Right kidney (tissue), 9 donors: ENCODE data around the gene GJC2.
A peak's percentile ranks its signal among the peaks of the same experiment; 100 is the strongest.
"Not testable (repeated sequence)": the region's sequence is repeated elsewhere in the genome, so short reads cannot be mapped to it uniquely, and the experiment has no call there.

Source experiments
- DNase-seq: peaks from one replicate; pipeline ENCODE4 v3.0.0-alpha.2; 2016
- long read RNA-seq, 8 donors: transcript quantifications; one replicate each; lab custom pipeline, GENCODE V29; 2026

GJC2 gene
- long read RNA-seq, donor 1, result 0 reads
- long read RNA-seq, donor 2, result 0 reads
- long read RNA-seq, donor 3, result 0 reads
- long read RNA-seq, donor 4, result 0 reads
- long read RNA-seq, donor 5, result 0 reads
- long read RNA-seq, donor 6, partial matches to known transcripts, result 0 of 1 reads
- long read RNA-seq, donor 6, other reads (novel, unspliced or antisense), result 0 of 1 reads
- long read RNA-seq, donor 7, result 0 reads
- long read RNA-seq, donor 8, partial matches to known transcripts, result 0 of 1 reads
- long read RNA-seq, donor 8, other reads (novel, unspliced or antisense), result 0 of 1 reads

DNA sequence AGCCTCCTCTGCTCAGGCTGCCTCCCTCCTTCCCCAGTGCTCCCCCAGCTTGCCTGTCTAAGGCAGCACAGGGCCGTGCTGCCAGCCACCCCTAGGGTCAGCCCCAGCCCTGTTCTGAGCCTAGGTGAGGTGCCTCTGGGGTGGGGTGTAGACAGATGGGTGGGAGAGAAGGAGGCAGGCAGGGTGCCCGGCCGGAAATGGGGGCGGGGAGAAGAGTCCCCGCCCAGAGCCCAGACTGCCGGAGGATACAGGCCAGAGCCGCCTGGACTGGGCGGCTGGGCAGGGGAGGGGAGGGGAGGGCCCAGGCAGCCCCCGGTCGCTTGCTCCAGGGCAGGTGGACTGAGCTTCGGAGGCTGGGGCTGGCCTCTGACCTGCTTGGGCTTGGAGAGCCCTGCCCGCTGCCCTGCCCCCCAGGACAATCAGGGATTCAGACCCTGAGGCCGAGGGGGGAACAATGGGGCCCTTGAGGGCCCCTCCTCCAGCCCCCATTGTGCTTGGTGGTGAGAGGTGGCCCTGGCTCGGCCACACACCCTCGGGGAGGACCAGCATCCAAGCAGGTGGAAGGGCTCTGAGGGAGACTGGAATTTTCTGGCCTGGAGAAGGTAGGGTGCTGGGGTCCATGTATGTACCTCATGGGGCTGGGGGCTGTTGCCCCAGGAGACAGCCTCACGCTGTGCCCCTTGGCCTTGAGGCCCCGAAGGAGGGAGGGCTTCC, at the start of gene GJC2:
GJC2 (plus strand) TSS at position 525 of the 714 bp plus-strand sequence. CDS start 7,829 bp downstream, outside the sequence.
- no peak for DNase-seq

DNA sequence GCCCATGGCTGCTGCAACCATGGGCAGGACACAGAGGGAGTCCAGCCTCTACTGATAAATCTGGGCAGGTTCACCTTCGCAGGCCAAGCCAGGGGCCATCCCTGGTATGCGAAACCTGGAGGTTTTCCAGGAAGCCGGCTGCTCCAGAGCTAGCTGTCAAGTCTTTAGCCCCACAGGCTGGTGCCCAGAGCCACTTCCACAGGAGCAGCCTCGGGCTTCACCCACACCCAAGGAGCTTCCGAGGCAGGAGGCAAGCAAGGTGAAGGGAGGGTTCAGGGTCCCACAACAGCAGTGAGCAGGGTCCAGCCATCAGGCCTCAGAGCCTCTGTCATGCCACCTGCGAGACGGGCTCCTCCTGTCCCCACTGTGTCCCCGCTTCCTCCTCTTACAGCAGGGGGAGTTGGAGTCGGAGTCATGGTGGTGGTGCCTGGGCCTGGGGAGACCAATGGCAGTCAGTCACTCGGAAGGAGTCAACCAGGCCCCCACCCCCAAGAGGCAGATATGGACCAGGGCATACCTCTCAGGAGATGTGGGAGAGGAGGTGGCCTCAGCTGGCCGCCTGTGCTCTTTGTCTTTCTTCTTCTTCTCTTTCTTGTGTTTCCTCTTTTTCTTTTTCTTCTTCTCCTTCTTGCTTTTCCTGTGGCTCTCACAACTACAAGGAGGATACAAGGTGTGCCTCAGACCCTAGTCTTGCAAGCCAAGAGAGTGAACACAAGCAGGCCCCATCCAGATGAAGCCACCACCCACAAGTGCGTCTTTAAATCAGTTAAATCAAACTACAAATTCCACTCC, 48.7 kb upstream of the GJC2 start:
- no peak for DNase-seq

DNA sequence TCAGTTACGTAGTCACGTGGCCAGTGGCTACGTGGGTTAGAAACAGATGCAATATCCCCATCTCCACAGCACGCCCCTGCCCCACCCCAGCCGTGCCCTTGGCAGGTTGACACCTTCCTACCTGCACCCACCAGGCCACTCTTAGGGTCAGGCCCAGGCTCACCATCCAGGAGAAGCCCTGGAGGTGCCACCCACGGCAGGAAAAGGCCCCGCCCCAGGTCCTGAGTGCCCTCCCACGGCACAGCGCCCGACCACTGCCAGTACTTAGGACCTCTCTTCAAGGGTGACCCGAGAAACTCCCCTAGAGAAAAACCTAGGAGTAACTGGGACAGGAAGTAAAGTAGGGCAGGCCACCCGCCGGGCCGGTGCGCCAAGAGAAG, 48.1 kb upstream of the GJC2 start:
- DNase-seq, result no peak

DNA sequence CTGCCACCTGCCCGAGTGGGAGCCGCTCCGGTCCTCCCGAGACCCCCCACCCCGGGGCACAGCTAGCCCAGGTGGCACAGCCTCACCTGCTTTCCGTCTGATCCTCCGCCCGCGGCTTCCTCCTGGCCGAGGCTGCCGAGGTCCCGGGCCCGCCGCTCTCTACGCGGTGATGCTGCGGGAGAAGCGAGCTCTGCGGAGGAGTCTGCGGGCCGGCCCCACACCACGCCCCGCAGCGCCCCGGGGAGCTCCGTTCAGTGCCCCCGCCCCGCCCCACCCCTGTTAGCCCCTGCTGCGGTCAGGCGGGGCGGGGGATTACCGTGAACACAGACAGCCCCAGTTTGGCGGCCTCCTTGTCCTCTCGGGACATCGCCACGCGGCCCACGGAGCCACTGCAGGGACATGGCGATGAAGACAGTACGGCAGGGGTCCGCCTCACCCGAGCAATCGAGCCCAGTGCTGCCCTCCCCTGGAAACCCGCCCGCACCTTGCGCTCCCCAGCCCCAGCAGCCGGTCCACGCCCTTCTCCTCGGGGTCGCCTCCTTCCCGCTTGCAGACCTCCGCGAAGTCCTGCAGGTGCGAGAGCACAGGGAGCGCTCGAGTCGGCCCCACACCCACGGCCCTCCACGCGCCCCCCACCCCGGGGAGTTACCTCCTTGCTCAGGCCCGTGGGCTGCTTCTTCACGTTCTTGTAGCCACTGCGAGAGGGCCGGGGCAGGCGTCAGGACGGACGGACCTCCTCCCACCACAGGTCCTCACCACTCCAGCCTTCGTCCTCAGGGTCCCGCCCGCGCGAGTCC, 47.5 kb upstream of the GJC2 start:
- DNase-seq, result peak; percentile 59

DNA sequence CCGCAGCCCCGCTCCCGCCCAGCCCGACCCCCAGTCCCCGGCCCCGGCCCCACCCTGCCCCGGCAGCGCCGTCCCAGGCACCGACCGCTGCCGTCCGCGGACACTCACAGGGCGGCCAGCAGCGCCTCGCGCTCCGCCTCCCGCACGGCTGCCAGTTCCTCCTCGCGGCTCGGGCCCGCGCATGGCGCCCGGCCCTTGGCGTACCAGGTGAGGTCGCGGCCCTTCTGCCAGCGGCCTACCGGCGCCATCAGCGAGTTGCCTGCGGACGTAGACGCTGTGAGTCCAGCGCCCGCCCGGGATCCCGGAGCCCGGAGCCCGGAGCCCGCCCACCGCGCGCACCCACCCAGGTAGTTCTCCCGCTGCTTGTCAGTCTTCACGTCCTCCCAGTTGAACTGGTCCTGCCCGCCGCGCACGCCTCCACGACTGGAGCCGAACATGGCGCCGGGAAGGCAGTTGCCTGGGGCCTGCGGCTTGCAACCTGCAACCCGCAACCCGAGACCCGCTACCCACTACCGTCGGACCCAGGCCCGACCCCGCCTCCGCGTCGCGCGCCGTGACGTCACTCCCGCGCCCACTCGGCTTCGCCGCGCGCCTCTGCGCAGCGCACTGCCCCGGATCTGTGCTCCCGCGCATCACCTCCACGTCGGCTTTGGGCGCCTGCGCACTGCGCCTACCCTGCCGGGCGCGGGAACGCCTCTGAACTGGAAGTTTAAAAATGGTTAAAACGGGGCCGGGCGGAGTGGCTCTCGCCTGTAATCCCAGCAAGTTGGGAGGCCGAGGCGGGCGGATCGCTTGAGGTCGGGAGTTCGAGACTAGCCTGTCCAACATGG, 46.7 kb upstream of the GJC2 start, which contains the start of gene C1orf35:
C1orf35 (minus strand) TSS at position 535 of the 830 bp plus-strand sequence; CDS start at position 437, 98 bp downstream.
- peak; percentile 96 for DNase-seq

DNA sequence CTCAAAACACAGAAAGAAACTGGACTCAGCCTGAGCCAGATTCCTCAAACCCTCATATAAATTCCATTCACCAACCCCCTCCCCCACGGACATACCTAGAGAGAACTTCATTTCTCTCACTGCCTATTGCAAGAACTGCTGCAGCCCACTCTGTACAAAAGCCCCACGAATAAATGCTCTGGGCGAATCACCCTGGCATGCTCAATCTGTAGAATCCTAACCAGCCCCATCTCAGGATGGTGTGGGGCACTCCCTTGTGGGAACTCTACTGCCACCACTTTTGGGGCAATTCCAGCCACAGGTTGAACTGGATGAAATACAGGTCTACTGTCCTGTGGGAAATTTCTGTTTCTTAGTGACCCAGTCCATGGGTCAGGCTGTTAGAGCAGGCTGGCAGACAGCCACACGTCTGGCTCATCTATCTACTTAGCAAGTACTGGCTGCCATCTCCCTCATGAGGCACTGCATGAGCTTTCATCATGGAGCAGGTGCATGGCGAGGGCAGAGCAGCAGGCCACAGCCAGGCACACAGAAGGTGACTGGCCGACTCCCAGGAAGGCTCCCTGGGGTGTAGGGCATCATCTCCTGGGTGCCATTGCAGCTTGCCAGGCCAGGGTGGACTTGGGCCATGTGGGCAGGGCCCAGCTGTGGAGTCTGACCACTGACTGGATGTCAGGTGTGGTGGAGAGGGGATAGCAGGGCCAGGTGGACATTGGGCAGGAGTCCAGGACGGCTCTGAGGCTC, 45.0 kb upstream of the GJC2 start:
- DNase-seq, result no peak

DNA sequence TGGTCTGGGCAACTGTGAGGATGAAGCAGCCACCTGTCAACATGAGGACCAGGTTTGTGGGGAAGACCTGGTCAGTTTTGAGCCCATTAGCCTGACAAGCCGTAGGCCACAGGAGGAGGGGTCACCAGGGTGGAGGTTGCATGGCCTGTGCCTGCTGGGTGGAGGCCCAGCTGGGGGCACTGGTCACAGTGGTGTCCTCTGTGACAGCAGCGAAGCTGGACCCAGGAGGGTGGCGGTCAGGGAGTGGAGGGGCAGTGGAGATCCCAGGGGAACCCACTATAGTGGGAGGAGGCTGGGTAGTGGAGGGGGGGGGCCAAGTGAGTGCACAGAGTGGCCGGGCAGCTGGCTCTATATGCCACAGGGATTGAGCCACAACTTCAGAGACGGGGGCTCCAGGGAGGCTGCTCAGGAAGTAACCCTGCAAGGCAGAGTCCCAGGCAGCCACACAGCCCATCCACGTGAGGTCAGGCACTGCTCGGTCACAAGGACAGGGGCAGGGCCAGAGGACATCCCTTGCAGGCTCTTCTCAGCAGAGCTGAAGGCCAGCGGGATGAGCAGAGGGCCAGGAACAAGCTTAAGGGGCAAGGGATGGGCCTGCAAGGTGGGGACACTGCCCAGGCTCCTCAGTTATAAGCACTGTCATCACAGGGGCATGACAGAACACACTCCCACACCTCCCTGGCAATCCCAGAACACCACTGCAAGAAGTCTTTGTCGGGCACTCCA, 44.3 kb upstream of the GJC2 start:
- no peak for DNase-seq

DNA sequence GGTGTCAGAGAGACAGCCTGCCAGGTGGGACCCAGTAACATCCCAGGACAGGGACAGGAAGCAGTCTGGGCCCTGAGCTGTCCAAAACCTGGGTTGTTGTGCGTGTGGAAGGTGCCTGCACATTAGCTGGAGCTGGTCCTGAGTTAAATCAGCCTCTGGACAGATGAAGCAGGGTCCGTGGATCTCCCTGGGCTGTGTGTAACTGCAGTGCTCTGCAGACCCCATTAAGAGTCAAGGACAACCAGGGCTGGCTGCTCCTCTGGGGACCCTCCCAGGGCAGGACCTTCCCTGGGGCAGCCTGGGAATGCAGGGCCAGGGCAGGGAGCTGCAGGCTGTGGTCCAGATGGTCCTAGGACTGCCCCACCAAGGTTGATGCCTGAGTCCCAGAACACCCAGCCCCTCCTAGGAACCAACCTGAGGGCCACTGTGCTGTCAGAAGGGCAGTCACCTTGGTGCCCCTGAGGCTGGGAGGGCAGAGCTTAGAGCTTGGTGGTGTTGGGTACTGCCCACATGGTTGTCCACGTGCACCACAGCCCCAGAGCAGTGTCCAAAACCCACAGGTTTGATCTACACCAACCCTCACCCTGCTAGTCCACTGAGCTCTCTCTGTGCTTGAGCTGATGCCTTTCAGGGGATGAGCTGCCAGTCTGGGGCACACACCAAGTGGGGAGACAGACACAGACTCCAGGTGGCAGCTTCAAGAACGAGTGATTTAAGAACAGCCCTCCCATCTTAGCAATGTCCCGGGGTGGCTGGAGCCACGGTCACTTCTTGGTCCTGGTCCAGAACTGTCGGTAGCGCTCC, 43.5 kb upstream of the GJC2 start:
- no peak for DNase-seq

DNA sequence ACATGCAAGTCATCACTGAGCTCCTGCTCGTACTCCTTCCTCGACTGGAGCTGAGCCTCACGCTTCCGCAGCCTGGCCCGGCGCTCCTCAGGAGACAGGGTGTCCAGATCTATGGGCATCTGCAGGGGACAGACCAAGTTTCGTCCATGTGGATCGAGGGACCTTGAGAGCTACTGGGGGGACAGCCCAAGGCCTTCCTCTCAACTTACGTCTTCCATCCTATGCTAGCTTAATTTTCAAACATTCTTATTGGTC, 43.0 kb upstream of the GJC2 start:
- DNase-seq, result no peak

DNA sequence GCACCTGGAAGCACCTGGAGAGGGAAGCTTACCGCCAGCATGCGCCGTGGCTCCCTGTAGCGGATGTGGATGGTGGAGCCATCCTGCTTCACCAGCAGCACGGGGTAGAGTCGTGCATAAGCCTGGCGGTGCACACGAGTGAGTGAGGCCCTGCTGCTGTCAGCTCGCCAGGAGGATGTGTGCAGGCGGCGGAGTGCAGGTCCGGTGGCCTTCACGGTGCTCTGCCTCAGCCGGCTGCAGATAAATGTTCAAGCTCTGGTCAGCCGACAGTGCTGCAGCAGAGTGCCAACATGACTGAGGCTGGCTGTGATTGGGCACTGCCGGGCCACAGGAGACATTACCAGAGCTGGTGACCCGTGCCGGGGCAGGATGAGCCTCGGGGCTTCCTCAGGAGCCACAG, 42.1 kb upstream of the GJC2 start:
- DNase-seq, result no peak

DNA sequence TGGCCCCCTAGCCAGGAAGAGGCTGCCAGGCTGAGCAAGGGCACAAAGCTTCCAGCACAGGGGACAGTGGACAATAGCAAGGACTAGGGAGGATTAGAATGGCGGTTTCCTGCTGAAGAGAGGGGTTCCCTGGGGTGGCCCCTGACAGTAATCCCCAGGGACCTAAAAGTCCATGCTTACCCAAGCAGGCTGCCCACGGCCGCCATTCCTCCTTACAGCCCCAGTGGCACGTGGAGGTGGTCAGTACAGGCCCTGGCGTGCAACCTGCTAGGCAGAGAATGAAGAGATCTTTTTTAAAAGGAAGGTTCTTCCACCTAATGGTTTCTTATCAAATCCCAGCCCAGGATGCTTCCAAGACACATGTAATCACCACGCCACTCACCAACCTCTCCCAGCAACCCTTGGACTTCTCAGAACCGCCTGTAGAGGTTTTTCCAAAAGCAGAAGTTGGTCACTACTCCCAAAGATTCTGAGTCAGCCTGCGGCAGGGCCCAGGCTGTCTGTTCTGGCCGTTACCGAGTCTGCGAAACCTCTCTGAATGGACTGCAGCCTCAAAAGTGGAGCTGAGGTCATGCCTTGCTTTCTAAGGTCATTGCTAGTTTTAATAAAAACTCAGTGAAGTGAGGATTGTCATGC, 41.6 kb upstream of the GJC2 start:
- no peak for DNase-seq

DNA sequence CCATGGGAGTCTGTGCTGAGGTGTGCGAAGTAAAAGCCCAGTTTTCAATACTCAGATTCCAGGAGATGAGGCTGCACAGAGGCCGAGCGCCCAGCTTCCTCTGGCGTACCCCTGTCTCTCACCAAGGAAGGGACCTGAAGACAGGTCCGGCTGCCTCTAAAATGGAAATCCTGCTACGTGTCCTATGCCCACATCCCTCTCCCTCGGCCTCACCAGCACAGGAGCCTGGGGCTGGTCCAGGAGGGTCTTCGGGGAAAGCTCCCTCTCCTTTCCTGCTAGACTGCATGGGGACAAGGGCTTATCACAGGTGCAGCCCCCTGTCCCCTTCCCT, 41.0 kb upstream of the GJC2 start:
- no peak for DNase-seq

DNA sequence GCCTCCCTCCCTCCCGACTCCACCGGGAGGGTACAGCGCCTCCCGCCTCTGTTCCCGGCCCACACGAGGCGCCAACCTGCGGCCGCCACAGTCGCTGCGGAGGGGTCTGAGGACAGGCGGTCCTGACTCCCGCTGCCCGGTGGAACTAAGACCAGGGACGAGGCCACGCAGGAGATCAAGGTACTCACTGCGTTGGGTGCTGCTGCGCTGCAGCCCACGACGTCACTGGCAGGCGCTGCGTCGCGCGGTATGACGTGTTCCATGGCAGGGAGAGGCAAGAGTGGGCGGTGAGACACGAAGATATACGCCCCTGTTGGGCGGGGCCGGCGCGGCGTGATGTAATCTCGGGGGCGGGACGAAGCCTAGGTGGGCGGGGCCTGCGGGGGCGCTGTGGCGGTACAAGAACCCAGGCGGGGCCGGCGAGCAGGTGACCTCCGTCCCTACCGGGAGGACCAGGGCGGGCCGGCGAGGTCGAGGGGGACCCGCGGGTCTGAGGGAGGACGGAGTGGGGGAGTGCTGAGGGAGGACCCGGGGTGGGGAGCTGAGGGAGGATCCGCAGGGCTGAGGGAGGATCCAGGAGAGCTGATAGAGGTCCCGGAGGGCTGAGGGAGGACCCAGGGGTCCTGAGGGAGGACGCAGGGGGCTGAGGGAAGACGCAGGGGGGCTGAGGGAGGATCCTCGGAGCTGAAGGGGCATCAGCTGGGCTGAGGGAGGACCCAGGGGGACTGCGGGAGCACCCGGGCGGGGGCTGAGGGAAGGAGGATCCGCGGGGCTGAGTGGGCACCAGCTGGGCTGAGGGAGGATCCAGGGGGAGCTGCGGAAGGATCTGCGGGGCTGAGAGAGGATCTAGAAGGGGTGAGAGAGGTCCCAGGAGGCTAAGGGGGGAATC, 40.4 kb upstream of the GJC2 start, which contains the start of gene MRPL55:
MRPL55 (minus strand) TSS at position 227 of the 889 bp plus-strand sequence. CDS start 1,039 bp downstream, outside the sequence.
- peak; percentile 84 for DNase-seq

DNA sequence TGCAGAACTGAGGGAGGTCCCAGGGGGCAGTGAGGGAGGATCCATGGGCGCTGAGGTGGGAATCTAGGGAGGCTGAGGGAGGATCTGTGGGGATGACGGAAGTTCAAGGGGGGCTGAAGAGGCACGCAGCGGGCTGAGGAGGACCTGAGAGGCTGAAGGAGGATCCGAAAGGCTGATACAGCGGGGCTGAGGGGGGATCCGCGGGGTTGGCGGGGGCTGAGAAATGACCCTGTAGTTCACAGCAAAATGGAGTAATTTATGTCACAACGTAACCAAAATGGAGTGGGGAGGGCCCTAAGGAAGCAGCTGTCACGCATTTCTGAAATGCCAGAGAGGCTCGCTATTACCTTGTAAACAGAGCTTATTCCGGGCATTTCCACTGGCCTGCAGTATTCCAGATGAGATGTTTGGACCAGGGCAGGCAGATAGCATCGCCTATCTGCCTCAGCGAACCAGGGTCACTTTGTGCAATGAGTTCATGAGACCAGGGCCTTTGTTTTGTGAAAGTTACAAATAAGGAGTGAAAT, 39.7 kb upstream of the GJC2 start:
- DNase-seq, result peak; percentile 31

DNA sequence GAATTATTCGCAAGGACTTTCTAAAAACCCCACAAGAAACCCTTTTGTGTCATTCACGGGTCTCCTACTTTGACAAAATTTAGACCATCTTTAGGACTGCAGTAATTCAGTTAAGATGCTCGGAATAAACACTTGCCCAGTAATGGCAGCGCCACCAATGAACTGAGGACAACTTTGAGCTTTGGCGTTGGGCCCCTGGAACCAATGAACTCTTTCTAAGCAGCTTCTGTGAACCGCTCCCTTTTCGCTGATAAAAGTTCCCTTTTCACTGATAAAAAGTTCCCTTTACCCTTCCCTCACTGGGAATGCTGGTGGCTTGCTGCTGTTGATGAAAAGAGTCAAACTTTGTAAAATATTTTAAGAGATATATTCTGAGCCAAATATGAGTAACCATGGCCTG, 39.2 kb upstream of the GJC2 start:
- no peak for DNase-seq

DNA sequence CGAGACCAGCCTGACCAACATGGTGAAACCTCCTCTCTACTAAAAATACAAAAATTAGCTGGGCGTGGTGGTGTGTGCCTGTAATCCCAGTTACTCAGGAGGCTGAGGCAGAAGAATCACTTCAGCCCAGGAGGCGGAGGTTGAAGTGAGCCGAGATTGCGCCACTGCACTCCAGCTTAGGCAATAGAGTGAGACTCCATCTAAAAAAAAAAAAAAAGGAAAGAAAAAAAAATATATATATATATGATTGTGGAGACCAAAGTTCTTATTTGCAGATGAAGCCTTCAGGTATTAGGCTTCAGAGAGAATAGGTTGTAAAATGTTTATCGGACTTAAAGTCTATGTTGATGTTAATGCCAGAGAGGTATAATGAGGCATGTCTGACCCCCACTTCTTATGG, 38.4 kb upstream of the GJC2 start:
- DNase-seq, result not testable (repeated sequence)

DNA sequence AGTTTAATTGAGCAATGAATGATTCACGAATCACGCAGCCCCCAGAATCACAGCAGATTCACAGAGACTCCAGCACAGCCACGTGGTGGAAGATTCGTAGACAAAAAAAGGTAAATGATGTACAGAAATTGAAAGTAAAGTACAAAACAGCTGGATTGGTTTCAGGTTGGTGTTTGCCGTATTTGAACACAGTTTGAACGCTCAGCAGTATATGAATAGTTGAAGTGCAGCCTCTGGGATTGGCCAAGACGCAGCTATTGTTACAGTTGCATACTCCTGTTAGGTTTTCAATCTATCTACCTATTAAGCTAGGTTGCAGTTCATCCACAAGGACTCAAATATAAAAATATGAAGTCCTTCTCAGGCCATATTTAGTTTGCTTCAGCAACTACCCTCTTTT, 37.6 kb upstream of the GJC2 start:
- DNase-seq, result no peak

DNA sequence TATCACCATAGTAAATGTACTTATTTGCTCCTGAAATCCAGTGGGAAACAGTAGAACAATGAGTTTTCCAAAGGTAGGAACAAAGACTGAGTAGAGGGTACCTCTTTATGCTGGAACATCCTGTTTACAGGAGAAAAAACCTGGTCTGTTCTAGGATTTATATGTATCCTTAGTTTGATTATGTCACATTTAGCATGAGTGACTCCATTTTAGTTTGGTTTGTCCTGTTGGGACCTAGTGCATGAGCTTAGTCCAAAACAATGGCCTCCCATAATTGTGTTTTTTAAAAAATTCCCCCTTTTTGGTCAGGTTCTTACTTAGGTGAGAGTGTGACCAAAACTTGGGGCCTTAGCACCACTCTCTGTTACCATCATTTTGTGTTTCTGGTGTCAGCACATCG, 37.1 kb upstream of the GJC2 start:
- no peak for DNase-seq
